SK-N-SH treated with all-trans-retinoic acid at 6 μM for 48 hours (cell line): ENCODE measurements around the gene AIG1.

Experiments
- ATAC-seq: fragments of 200-7000 bp; cut with Tn5 transposase; 3 replicates; pipeline ENCODE4 v1.9.1; 2020; ENCODE audit warnings: mild to moderate bottlenecking, moderate library complexity
- ARNTL ChIP-seq: fragments of 450-650 bp; formaldehyde crosslinking; IDR thresholded peaks from 2 replicates; pipeline ENCODE4 v1.5.0; 2020; ENCODE audit warnings: low read depth, mild to moderate bottlenecking, moderate library complexity, borderline replicate concordance
- BACH2 ChIP-seq: fragments of 250-450 bp; sonication (Bioruptor Pico); IDR thresholded peaks from 2 replicates; pipeline ENCODE4 v1.9.0; 2021; ENCODE audit warnings: mild to moderate bottlenecking, borderline replicate concordance
- CSDC2 ChIP-seq: fragments of 250-450 bp; sonication (Bioruptor Pico); IDR thresholded peaks from 2 replicates; pipeline ENCODE4 v1.5.0; 2020; ENCODE audit warnings: mild to moderate bottlenecking, moderate library complexity
- ESRRG ChIP-seq: fragments of 250-450 bp; sonication (Bioruptor Pico); IDR thresholded peaks from 2 replicates; pipeline ENCODE4 v1.6.1; 2021; ENCODE audit warnings: mild to moderate bottlenecking
- GLIS3 ChIP-seq: fragments of 250-450 bp; sonication (Bioruptor Pico); IDR thresholded peaks from 2 replicates; pipeline ENCODE4 v1.5.0; 2020; ENCODE audit warnings: mild to moderate bottlenecking, moderate library complexity
- ISL1 ChIP-seq: fragments of 250-450 bp; sonication (Bioruptor Pico); IDR thresholded peaks from 2 replicates; pipeline ENCODE4 v2.1.2; 2022; ENCODE audit warnings: mild to moderate bottlenecking, moderate library complexity
- OSR1 ChIP-seq: fragments of 250-450 bp; sonication (Bioruptor Pico); IDR thresholded peaks from 2 replicates; pipeline ENCODE4 v1.8.0; 2022; ENCODE audit warnings: moderate library complexity, mild to moderate bottlenecking, inconsistent platforms
- PPARA ChIP-seq: fragments of 250-450 bp; sonication (Bioruptor Pico); IDR thresholded peaks from 2 replicates; pipeline ENCODE4 v1.5.0; 2020; ENCODE audit warnings: mild to moderate bottlenecking, borderline replicate concordance
- SNAI2 ChIP-seq: fragments of 250-450 bp; sonication (Bioruptor Pico); IDR thresholded peaks from 2 replicates; pipeline ENCODE4 v1.5.0; 2020; ENCODE audit warnings: mild to moderate bottlenecking, moderate library complexity
- TCF4 ChIP-seq: fragments of 250-450 bp; sonication (Bioruptor Pico); IDR thresholded peaks from 2 replicates; pipeline ENCODE4 v1.8.0; 2021; ENCODE audit warnings: mild to moderate bottlenecking, moderate library complexity, borderline replicate concordance
- TOX ChIP-seq: fragments of 250-450 bp; sonication (Bioruptor Pico); IDR thresholded peaks from 2 replicates; pipeline ENCODE4 v1.8.0; 2021; ENCODE audit warnings: mild to moderate bottlenecking, moderate library complexity, borderline replicate concordance
- ZC3H10 ChIP-seq: fragments of 250-450 bp; sonication (Bioruptor Pico); IDR thresholded peaks from 2 replicates; pipeline ENCODE4 v1.5.1; 2021; ENCODE audit warnings: mild to moderate bottlenecking, moderate library complexity
- ZFP3 ChIP-seq: fragments of 250-450 bp; sonication (Bioruptor Pico); IDR thresholded peaks from 2 replicates; pipeline ENCODE4 v1.5.0; 2020; ENCODE audit warnings: mild to moderate bottlenecking, moderate library complexity
- ZFP30 ChIP-seq: fragments of 450-650 bp; formaldehyde crosslinking; IDR thresholded peaks from 2 replicates; pipeline ENCODE4 v1.5.0; 2022; ENCODE audit warnings: mild to moderate bottlenecking, moderate library complexity
- ZNF565 ChIP-seq: fragments of 450-650 bp; formaldehyde crosslinking; conservative IDR thresholded peaks from 2 replicates; pipeline ENCODE4 v1.5.0; 2020; ENCODE audit warnings: low read depth, mild to moderate bottlenecking, moderate library complexity
- ZNF70 ChIP-seq: fragments of 450-650 bp; formaldehyde crosslinking; IDR thresholded peaks from 2 replicates; pipeline ENCODE4 v1.5.0; 2020; ENCODE audit warnings: mild to moderate bottlenecking, moderate library complexity
- ZNF8 ChIP-seq: fragments of 450-650 bp; formaldehyde crosslinking; IDR thresholded peaks from 2 replicates; pipeline ENCODE4 v1.5.0; 2020; ENCODE audit warnings: mild to moderate bottlenecking, moderate library complexity
- TF ChIP-seq, protein P1 (sequence below): fragments of 250-450 bp; sonication (Bioruptor Pico); IDR thresholded peaks from 2 replicates; pipeline ENCODE4 v1.5.1; 2021; ENCODE audit warnings: mild to moderate bottlenecking, moderate library complexity
- TF ChIP-seq, protein P2 (sequence below): fragments of 250-450 bp; sonication (Bioruptor Pico); IDR thresholded peaks from 2 replicates; pipeline ENCODE4 v1.8.0; 2021; ENCODE audit warnings: low read depth, mild to moderate bottlenecking, moderate library complexity, borderline replicate concordance
- TF ChIP-seq, protein P3 (sequence below): fragments of 250-450 bp; sonication (Bioruptor Pico); IDR thresholded peaks from 2 replicates; pipeline ENCODE4 v1.5.0; 2020; ENCODE audit warnings: mild to moderate bottlenecking, moderate library complexity
- TF ChIP-seq, protein P4 (sequence below): fragments of 250-450 bp; sonication (Bioruptor Pico); IDR thresholded peaks from 2 replicates; pipeline ENCODE4 v1.8.0; 2020; ENCODE audit warnings: mild to moderate bottlenecking, moderate library complexity, borderline replicate concordance

Gene AIG1

DNA sequence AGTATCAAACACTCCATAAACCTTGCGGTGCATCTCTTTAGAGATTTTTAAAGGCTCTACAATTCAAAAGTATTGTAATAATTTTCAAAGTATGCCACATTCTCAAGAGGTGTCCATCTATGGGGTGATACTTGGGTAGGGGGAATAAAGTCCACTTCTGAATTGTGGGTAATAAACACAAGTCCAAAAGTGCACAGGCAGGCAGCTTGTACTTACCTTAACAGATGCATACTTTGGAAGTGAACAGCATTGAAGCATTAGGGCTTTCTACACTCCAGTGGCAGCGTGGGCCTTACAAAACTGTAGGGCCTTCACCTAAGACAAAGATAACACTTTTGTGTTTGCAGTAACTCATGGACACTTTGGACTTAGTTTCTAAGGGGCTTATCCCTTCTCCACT lies 58.6 kb downstream of the AIG1 start:
- TF ChIP-seq SNAI2 (CRISPR knock-in tag) (no peak), ZFP3 (CRISPR knock-in tag) (no peak), TCF4 (CRISPR knock-in tag) (no peak), ZNF70 (CRISPR knock-in tag) (no peak), ZFP30 (no peak), BACH2 (CRISPR knock-in tag) (no peak), ARNTL (CRISPR knock-in tag) (no peak), ESRRG (CRISPR knock-in tag) (no peak), ISL1 (CRISPR knock-in tag) (no peak), CSDC2 (no peak), ZC3H10 (CRISPR knock-in tag) (no peak), GLIS3 (CRISPR knock-in tag) (no peak), PPARA (CRISPR knock-in tag) (no peak), OSR1 (no peak), TOX (CRISPR knock-in tag) (no peak), ZNF565 (CRISPR knock-in tag) (no peak)
- TF ChIP-seq, protein P1, sequence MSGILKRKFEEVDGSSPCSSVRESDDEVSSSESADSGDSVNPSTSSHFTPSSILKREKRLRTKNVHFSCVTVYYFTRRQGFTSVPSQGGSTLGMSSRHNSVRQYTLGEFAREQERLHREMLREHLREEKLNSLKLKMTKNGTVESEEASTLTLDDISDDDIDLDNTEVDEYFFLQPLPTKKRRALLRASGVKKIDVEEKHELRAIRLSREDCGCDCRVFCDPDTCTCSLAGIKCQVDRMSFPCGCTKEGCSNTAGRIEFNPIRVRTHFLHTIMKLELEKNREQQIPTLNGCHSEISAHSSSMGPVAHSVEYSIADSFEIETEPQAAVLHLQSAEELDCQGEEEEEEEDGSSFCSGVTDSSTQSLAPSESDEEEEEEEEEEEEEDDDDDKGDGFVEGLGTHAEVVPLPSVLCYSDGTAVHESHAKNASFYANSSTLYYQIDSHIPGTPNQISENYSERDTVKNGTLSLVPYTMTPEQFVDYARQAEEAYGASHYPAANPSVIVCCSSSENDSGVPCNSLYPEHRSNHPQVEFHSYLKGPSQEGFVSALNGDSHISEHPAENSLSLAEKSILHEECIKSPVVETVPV (CRISPR knock-in tag), result no peak
- TF ChIP-seq, protein P2, sequence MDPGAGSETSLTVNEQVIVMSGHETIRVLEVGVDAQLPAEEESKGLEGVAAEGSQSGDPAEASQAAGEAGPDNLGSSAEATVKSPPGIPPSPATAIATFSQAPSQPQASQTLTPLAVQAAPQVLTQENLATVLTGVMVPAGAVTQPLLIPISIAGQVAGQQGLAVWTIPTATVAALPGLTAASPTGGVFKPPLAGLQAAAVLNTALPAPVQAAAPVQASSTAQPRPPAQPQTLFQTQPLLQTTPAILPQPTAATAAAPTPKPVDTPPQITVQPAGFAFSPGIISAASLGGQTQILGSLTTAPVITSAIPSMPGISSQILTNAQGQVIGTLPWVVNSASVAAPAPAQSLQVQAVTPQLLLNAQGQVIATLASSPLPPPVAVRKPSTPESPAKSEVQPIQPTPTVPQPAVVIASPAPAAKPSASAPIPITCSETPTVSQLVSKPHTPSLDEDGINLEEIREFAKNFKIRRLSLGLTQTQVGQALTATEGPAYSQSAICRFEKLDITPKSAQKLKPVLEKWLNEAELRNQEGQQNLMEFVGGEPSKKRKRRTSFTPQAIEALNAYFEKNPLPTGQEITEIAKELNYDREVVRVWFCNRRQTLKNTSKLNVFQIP (CRISPR knock-in tag), result no peak
- TF ChIP-seq, protein P3, sequence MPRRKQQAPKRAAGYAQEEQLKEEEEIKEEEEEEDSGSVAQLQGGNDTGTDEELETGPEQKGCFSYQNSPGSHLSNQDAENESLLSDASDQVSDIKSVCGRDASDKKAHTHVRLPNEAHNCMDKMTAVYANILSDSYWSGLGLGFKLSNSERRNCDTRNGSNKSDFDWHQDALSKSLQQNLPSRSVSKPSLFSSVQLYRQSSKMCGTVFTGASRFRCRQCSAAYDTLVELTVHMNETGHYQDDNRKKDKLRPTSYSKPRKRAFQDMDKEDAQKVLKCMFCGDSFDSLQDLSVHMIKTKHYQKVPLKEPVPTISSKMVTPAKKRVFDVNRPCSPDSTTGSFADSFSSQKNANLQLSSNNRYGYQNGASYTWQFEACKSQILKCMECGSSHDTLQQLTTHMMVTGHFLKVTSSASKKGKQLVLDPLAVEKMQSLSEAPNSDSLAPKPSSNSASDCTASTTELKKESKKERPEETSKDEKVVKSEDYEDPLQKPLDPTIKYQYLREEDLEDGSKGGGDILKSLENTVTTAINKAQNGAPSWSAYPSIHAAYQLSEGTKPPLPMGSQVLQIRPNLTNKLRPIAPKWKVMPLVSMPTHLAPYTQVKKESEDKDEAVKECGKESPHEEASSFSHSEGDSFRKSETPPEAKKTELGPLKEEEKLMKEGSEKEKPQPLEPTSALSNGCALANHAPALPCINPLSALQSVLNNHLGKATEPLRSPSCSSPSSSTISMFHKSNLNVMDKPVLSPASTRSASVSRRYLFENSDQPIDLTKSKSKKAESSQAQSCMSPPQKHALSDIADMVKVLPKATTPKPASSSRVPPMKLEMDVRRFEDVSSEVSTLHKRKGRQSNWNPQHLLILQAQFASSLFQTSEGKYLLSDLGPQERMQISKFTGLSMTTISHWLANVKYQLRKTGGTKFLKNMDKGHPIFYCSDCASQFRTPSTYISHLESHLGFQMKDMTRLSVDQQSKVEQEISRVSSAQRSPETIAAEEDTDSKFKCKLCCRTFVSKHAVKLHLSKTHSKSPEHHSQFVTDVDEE (CRISPR knock-in tag), result no peak
- TF ChIP-seq, protein P4, sequence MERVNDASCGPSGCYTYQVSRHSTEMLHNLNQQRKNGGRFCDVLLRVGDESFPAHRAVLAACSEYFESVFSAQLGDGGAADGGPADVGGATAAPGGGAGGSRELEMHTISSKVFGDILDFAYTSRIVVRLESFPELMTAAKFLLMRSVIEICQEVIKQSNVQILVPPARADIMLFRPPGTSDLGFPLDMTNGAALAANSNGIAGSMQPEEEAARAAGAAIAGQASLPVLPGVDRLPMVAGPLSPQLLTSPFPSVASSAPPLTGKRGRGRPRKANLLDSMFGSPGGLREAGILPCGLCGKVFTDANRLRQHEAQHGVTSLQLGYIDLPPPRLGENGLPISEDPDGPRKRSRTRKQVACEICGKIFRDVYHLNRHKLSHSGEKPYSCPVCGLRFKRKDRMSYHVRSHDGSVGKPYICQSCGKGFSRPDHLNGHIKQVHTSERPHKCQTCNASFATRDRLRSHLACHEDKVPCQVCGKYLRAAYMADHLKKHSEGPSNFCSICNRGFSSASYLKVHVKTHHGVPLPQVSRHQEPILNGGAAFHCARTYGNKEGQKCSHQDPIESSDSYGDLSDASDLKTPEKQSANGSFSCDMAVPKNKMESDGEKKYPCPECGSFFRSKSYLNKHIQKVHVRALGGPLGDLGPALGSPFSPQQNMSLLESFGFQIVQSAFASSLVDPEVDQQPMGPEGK, result no peak
- TF ChIP-seq, all 23 proteins: peak for 0
- ATAC-seq, result no peak

DNA sequence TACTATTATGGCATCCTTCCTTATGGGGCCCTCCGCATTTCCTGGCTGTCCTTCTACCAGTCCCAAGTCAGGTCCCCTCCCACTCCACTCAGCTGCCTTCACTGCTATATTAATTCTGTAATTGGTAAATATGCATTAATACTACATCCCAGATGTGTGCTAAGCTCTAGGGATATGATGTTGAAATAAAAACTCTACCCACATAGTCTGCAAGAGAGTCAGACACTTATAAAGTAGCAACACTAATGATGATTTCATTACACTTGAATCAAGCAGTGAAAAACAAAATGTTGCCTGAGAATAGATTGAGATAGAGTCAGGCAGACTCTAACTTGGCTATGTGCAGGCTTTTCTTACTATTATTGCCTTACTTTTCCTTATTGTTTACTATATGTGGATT lies 62.4 kb downstream of the AIG1 start:
- TF ChIP-seq, protein P1 (CRISPR knock-in tag), result no peak
- TF ChIP-seq, protein P4, result no peak
- TF ChIP-seq, all 23 proteins: peak for 0
- ATAC-seq, result no peak

DNA sequence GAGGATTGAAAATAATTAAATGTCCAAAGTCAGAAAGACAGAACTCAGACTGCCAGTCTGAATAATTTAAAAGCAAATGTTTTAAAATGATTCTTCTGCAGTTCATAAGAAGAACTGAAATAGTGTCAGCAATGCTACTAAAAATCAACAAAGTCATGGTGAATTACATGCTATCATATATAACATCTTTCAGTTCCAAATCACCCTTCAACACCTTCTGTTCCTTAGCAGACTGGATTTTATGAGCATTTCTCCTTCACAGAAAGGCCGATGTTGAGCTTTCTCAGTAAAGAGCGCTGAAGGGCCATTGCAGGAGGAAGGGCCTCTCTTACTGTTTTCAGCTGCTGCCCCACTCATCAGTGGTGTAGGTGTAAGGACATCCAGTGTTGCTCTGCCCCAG lies 63.3 kb downstream of the AIG1 start:
- ATAC-seq, result no peak
- TF ChIP-seq, protein P2 (CRISPR knock-in tag), result no peak
- TF ChIP-seq OSR1, result no peak
- no peak for TF ChIP-seq ZC3H10 (CRISPR knock-in tag)
- TF ChIP-seq ZFP30, result no peak
- TF ChIP-seq, protein P3 (CRISPR knock-in tag), result no peak
- no peak for TF ChIP-seq ZNF8 (CRISPR knock-in tag)
- TF ChIP-seq ISL1 (CRISPR knock-in tag), result no peak
- TF ChIP-seq ARNTL (CRISPR knock-in tag), result no peak
